LNCaP clone FGC (cell line): ENCODE data around the gene DHRS13.

Source experiments
- DNase-seq: peaks from one replicate; pipeline ENCODE4 v3.0.0-alpha.2; 2011; ENCODE audit warnings: low read depth
- H3K4me3 ChIP-seq: 2 replicates; pipeline ENCODE4 v1.5.1; 2011; ENCODE audit warnings: mild to moderate bottlenecking, low read depth, low read length, control low read depth
- TF ChIP-seq, protein P1 (sequence below): IDR thresholded peaks from 2 replicates; pipeline ENCODE4 v1.5.1; 2012; ENCODE audit warnings: mild to moderate bottlenecking; ENCODE audit not compliant: control insufficient read depth, insufficient read depth; ENCODE audit errors: extremely low read depth

DHRS13 gene

DNA sequence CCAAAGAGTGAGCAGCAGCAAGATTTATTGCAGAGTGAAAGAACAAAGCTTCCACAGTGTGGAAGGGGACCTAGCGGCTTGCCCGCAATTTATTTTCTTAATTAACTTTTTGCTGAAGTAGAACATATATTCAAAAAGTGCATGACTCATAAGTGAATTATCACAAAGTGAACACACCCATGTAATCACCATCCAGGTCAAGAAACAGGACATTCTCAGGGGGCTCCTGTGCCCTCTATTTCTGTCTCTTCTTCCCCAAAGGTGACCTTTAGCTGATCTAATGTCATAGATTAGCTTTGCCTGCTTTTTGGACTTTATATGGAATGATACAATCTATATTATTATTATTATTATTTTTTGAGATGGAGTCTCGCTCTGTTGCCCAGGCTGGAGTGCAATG lies 28.1 kb downstream of the DHRS13 start:
- no peak overlapping the region for H3K4me3 ChIP-seq
- DNase-seq = no peak
- TF ChIP-seq, protein P1, sequence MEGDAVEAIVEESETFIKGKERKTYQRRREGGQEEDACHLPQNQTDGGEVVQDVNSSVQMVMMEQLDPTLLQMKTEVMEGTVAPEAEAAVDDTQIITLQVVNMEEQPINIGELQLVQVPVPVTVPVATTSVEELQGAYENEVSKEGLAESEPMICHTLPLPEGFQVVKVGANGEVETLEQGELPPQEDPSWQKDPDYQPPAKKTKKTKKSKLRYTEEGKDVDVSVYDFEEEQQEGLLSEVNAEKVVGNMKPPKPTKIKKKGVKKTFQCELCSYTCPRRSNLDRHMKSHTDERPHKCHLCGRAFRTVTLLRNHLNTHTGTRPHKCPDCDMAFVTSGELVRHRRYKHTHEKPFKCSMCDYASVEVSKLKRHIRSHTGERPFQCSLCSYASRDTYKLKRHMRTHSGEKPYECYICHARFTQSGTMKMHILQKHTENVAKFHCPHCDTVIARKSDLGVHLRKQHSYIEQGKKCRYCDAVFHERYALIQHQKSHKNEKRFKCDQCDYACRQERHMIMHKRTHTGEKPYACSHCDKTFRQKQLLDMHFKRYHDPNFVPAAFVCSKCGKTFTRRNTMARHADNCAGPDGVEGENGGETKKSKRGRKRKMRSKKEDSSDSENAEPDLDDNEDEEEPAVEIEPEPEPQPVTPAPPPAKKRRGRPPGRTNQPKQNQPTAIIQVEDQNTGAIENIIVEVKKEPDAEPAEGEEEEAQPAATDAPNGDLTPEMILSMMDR = no peak

DNA sequence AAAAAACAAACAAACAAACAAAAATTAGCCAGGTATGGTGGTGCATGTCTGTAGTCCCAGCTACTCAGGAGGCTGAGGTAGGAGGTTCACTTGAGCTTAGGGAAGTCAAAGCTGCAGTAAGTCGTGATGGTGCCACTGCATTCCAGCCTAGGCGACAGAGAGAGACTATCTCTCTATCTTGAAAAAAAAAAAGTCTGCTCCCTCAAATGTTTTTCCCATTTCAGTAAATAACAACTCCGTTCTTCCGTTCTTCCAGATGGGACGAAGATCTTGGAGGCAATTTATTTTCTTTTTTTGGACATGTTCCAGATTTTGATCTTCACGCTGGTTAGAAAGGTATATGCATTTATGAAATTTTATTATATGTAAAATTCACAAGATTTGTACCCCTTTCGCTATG lies 29.0 kb downstream of the DHRS13 start:
- TF ChIP-seq, protein P1 = no peak
- no peak overlapping the region for H3K4me3 ChIP-seq
- DNase-seq = no peak

DNA sequence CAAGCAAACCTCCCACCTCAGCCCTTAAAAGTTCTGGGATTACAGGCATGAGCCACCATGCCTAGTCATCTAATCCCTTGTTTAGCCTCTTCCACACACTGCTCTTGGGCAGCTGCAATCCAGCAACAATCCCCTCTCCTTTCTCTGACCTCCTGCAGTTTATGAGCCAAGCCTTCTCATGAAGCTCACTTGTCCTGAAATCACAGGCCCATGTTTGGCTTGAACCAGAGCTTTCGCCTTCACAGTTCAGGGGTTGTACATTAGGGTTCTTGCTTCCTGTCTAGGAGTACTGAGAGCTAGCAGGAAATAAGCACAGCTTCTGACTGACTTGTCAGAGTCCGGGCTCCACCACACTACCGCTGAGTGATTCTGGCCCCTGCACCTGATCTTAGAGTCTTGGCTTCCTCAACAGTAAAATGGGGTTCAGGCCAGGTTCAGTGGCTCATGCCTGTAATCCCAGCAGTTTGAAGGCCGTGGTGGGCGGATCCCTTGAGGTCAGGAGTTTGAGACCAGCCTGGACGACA lies 31.8 kb downstream of the DHRS13 start:
- no peak overlapping the region for H3K4me3 ChIP-seq
- DNase-seq = no peak
- TF ChIP-seq, protein P1 = no peak

DNA sequence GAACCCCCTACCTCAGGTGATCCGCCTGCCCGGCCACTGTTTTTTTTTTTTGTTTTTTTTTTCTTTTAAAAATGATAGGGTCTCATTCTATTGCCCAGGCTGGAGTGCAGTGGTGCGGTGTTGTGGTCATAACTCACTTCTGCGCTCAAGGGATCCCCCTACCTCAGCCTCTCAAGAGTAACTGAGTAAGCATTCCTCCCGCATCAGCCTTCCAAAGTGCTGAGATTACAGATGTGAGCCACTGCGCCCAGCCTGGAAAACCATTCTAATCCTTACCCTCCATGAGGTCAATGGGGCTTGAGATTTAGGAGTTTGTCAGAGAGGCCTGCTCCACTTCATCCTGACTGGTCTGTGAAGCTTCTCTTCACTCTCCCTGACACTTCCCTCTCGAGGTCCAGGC lies 35.6 kb downstream of the DHRS13 start:
- TF ChIP-seq, protein P1 = no peak
- no peak for DNase-seq

DNA sequence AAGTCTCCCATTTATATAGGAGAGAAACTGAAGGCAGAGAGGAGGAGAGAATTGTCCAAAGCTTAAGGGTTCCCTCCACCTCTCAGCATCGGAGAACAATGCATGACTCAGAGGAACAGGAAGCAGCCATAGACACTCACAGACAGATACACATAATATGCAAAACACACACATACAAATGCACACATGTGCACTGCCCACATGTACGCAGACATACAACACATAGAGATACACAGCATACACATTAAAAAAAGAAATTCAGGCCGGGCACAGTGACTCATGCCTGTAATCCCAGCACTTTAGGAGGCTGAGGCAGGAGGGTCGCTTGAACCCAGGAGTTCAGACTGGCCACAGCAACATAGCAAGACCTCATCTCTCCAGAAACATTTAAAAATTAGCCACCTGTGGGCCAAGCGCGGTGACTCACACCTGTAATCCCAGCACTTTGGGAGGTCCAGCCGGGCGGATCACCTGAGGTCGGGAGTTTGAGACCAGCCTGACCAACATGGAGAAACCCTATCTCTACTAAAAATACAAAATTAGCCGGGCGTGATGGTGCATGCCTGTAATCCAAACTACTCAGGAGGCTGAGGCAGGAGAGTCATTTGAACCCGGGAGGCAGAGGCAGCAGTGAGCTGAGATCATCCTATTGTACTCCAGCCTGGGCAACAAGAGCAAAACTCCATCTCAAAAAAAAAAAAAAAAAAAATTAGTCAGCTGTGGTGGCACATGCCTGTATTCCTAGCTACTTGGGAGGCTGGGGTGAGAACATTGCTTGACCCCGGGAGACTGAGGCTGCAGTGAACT lies 36.7 kb downstream of the DHRS13 start:
- TF ChIP-seq, protein P1 = no peak
- DNase-seq = no peak
- H3K4me3 ChIP-seq = no peak overlapping the region

More for the DNA sequence above, 35.6 kb downstream of the DHRS13 start:
- H3K4me3 ChIP-seq = no peak overlapping the region

DNA sequence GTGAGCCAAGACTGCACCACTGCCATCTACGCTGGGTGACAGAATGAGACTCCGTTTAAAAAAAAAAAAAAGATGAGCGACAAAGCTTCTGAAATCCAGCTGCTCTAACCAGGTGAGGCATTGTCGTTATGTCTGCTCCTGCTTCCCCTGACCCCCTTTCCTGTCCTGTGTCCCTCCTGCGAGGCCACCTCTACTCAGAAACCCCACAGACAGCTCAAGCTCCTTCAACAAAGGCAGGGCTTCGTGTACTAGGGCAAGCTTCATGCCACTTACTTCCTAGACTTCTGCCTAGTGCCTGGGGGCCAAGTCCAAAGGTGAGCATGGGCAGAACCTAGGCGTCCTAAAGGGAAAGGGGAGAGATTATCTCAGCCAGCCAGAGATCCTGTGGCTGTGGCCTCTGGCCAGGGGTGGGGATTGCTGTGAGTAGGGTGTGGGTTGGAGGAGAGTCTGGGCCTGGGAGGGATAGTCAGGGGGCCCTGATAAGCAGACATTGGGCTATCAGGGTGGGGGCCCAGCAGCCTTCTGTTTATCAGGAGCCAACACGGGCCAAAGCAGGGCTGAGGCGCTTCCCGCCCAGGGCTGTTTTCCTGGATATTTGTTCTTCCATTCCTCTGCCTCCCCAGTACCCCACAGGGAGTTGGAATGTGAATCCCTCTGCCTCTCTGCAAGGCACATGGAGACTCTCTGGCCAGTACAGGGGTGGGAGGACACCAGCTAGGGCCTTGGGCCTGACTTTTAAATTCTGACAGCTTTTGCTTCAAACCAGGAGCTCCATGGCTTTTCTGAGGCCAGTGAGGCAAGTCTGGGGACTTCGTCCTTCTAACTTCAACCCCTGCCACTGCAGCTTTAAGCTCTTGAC lies 37.7 kb downstream of the DHRS13 start:
- no peak for DNase-seq
- H3K4me3 ChIP-seq = no peak overlapping the region
- TF ChIP-seq, protein P1 = no peak
